H9 (cell line): Measurements from ENCODE around the gene ZNF70. TPM values are rescaled to one million over a fixed set of nuclear protein-coding genes. Genes with fewer than 3 reads are reported as not detected.

Experiments
- DNase-seq: peaks from one replicate; pipeline ENCODE4 v3.0.0-alpha.2; 2017
- H2AFZ ChIP-seq: one replicate; pipeline ENCODE4 v1.6.1; 2013; ENCODE audit warnings: mild to moderate bottlenecking, low read length, control low read depth, moderate library complexity
- H2AK5ac ChIP-seq: 2 replicates; pipeline ENCODE4 v1.6.1; 2013; ENCODE audit warnings: low read length, control low read depth, mixed read lengths; ENCODE audit not compliant: insufficient read length
- H2BK120ac ChIP-seq: one replicate; pipeline ENCODE4 v1.6.1; 2013; ENCODE audit warnings: low read depth, mild to moderate bottlenecking, low read length, control low read depth, inconsistent platforms; ENCODE audit not compliant: poor library complexity, severe bottlenecking
- H2BK12ac ChIP-seq: 2 replicates; pipeline ENCODE4 v1.6.1; 2013; ENCODE audit warnings: low read length, control low read depth, mixed read lengths, low read depth; ENCODE audit not compliant: insufficient read length
- H2BK15ac ChIP-seq: 2 replicates; pipeline ENCODE4 v1.6.1; 2013; ENCODE audit warnings: low read depth, low read length, control low read depth
- H2BK20ac ChIP-seq: one replicate; pipeline ENCODE4 v1.6.1; 2013; ENCODE audit warnings: low read depth, mild to moderate bottlenecking, low read length, control low read depth, inconsistent platforms; ENCODE audit not compliant: poor library complexity, severe bottlenecking
- H2BK5ac ChIP-seq: 2 replicates; pipeline ENCODE4 v1.6.1; 2013; ENCODE audit warnings: low read length, control low read depth, mixed read lengths; ENCODE audit not compliant: insufficient read length
- H3K14ac ChIP-seq: 2 replicates; pipeline ENCODE4 v1.6.1; 2013; ENCODE audit warnings: low read length, control low read depth; ENCODE audit not compliant: insufficient read depth
- H3K18ac ChIP-seq: 2 replicates; pipeline ENCODE4 v1.6.1; 2013; ENCODE audit warnings: low read depth, mild to moderate bottlenecking, mixed read lengths, low read length, control low read depth; ENCODE audit not compliant: insufficient read length
- H3K23ac ChIP-seq: 2 replicates; pipeline ENCODE4 v1.6.1; 2013; ENCODE audit warnings: low read length, control low read depth, mixed read lengths, low read depth; ENCODE audit not compliant: insufficient read length
- H3K23me2 ChIP-seq: 2 replicates; pipeline ENCODE4 v1.6.1; 2013; ENCODE audit warnings: low read depth, mild to moderate bottlenecking, mixed read lengths, low read length, control low read depth; ENCODE audit not compliant: insufficient read length, poor library complexity, severe bottlenecking
- H3K27ac ChIP-seq: 2 replicates; pipeline ENCODE4 v1.5.1; 2013; ENCODE audit warnings: low read length, control low read depth, mixed read lengths, low read depth; ENCODE audit not compliant: insufficient read length
- H3K27me3 ChIP-seq: 2 replicates; pipeline ENCODE4 v1.6.1; 2013; ENCODE audit warnings: low read length, control low read depth, inconsistent platforms; ENCODE audit not compliant: insufficient read depth
- H3K4ac ChIP-seq: 2 replicates; pipeline ENCODE4 v1.6.1; 2013; ENCODE audit warnings: low read depth, mild to moderate bottlenecking, control low read depth, inconsistent platforms, low read length, moderate library complexity
- H3K4me1 ChIP-seq: 2 replicates; pipeline ENCODE4 v1.6.1; 2013; ENCODE audit warnings: low read length, control low read depth, inconsistent platforms; ENCODE audit not compliant: insufficient read depth
- H3K4me2 ChIP-seq: 2 replicates; pipeline ENCODE4 v1.6.1; 2013; ENCODE audit warnings: low read length, control low read depth, mixed read lengths; ENCODE audit not compliant: insufficient read length, insufficient read depth
- H3K56ac ChIP-seq: 2 replicates; pipeline ENCODE4 v1.6.1; 2013; ENCODE audit warnings: low read depth, mild to moderate bottlenecking, mixed read lengths, low read length, control low read depth; ENCODE audit not compliant: insufficient read length
- H3K79me1 ChIP-seq: 2 replicates; pipeline ENCODE4 v1.6.1; 2013; ENCODE audit warnings: low read depth, mild to moderate bottlenecking, moderate library complexity, low read length, control low read depth, inconsistent platforms; ENCODE audit not compliant: insufficient read depth, poor library complexity, severe bottlenecking
- H3K79me2 ChIP-seq: 2 replicates; pipeline ENCODE4 v1.6.1; 2013; ENCODE audit warnings: low read length, control low read depth, inconsistent platforms; ENCODE audit not compliant: insufficient read depth
- H3K9ac ChIP-seq: 2 replicates; pipeline ENCODE4 v1.6.1; 2013; ENCODE audit warnings: low read length, control low read depth, mixed read lengths; ENCODE audit not compliant: insufficient read length; ENCODE audit errors: extremely low read depth
- H3K9me3 ChIP-seq: one replicate; pipeline ENCODE4 v1.6.1; 2013; ENCODE audit warnings: low read depth, low read length, inconsistent platforms; ENCODE audit not compliant: control insufficient read depth
- H3T11ph ChIP-seq: one replicate; pipeline ENCODE4 v1.6.1; 2013; ENCODE audit warnings: mild to moderate bottlenecking, low read length, control low read depth, inconsistent platforms
- H4K20me1 ChIP-seq: one replicate; pipeline ENCODE4 v1.6.1; 2013; ENCODE audit not compliant: control insufficient read depth, insufficient read length, insufficient read depth
- H4K5ac ChIP-seq: 2 replicates; pipeline ENCODE4 v1.6.1; 2013; ENCODE audit warnings: low read depth, mild to moderate bottlenecking, mixed read lengths, low read length, control low read depth; ENCODE audit not compliant: insufficient read length
- H4K8ac ChIP-seq: replicated peaks from 2 replicates; pipeline ENCODE4 v1.6.1; 2013; ENCODE audit warnings: low read length, control low read depth, mixed read lengths, low read depth; ENCODE audit not compliant: insufficient read length
- H4K91ac ChIP-seq: 2 replicates; pipeline ENCODE4 v1.6.1; 2013; ENCODE audit warnings: low read depth, mild to moderate bottlenecking, moderate library complexity, mixed read lengths, low read length, control low read depth; ENCODE audit not compliant: insufficient read length
- H3K27ac Mint-ChIP-seq, 3 experiments: 2 replicates in 2 of 3; 3 replicates in 1 of 3; pipeline ENCODE4 v1.8.0; 2020 to 2021; ENCODE audit warnings: mixed read lengths in 3 of 3, mild to moderate bottlenecking in 1 of 3, moderate library complexity in 1 of 3
- H3K27me3 Mint-ChIP-seq: 2 replicates; pipeline ENCODE4 v1.8.0; 2021; ENCODE audit warnings: low read depth, mild to moderate bottlenecking, moderate library complexity, mixed read lengths
- H3K36me3 Mint-ChIP-seq, 3 experiments: 2 replicates in 2 of 3; 3 replicates in 1 of 3; pipeline ENCODE4 v1.8.0; 2020 to 2021; ENCODE audit warnings: low read depth in 3 of 3, mixed read lengths in 3 of 3; ENCODE audit not compliant: insufficient read depth in 1 of 3
- H3K4me1 Mint-ChIP-seq, 2 experiments: 2 replicates each; pipeline ENCODE4 v1.8.0; 2020; ENCODE audit warnings: mixed read lengths in 2 of 2
- H3K4me3 Mint-ChIP-seq, 2 experiments: 2 replicates in 1 of 2; 3 replicates in 1 of 2; pipeline ENCODE4 v1.8.0; 2020 to 2021; ENCODE audit warnings: mild to moderate bottlenecking in 2 of 2, mixed read lengths in 2 of 2, moderate library complexity in 1 of 2
- H3K9me3 Mint-ChIP-seq, 2 experiments: 2 replicates in 1 of 2; 3 replicates in 1 of 2; pipeline ENCODE4 v1.8.0; 2020; ENCODE audit warnings: mild to moderate bottlenecking in 2 of 2, mixed read lengths in 2 of 2, moderate library complexity in 1 of 2
- WGBS: extraction: QIAGEN DNeasy Blood & Tissue Kit; methylation state at CpG from one replicate; pipeline ENCODE4 v1.1.7; 2013; ENCODE audit warnings: missing lambda C conversion rate, low lambda C conversion rate, mixed read lengths; ENCODE audit not compliant: insufficient read length; ENCODE audit errors: extremely low coverage; 5-methylcytosine and 5-hydroxymethylcytosine counted together
- total RNA-seq: library from RNA; stranded (reverse); gene quantifications from 2 replicates; pipeline ENCODE4 v1.2.1, GENCODE V29; 2021
- TF ChIP-seq, protein P1 (sequence below): fragments of 200-600 bp; sonication (generic); conservative IDR thresholded peaks from 3 replicates; pipeline ENCODE4 v1.8.0; 2021; ENCODE audit warnings: antibody characterized with exemption, mild to moderate bottlenecking

The ZNF70 gene
- total RNA-seq, 1 experiment from 2014 or later, result 3.5 TPM

- H2AK5ac ChIP-seq, result no peak overlapping the region
- Mint-ChIP-seq H3K4me3 (no peak overlapping the region), H3K36me3 (no peaks in the 10 kb centered on the region; a peak in 1 of 7 replicates), H3K27ac (no peak overlapping the region), H3K27me3 (no peaks in the 10 kb centered on the region), H3K9me3 (no peaks in the 10 kb centered on the region), H3K4me1 (peaks cover 16 to 21% of the 10 kb centered on the region in 2 experiments)
- H3K18ac ChIP-seq, result no peak overlapping the region
- H3K23ac ChIP-seq, result no peak overlapping the region
- no peak overlapping the region for H4K5ac ChIP-seq
- H2BK15ac ChIP-seq, result no peak overlapping the region
- no CpG with 5 or more reads among the region's 15 CpGs for WGBS
- no peak for DNase-seq
- no peak overlapping the region for H2BK120ac ChIP-seq
- no peak overlapping the region for H3T11ph ChIP-seq
- no peak overlapping the region for H3K27ac ChIP-seq
- no peaks in the 10 kb centered on the region for H4K20me1 ChIP-seq
- peaks cover 2% of the 10 kb centered on the region for H3K23me2 ChIP-seq
- H2BK12ac ChIP-seq, result no peak overlapping the region
- H3K56ac ChIP-seq, result no peak overlapping the region
- H4K91ac ChIP-seq, result no peak overlapping the region
- H3K9ac ChIP-seq, result no peak overlapping the region
- TF ChIP-seq, protein P1, sequence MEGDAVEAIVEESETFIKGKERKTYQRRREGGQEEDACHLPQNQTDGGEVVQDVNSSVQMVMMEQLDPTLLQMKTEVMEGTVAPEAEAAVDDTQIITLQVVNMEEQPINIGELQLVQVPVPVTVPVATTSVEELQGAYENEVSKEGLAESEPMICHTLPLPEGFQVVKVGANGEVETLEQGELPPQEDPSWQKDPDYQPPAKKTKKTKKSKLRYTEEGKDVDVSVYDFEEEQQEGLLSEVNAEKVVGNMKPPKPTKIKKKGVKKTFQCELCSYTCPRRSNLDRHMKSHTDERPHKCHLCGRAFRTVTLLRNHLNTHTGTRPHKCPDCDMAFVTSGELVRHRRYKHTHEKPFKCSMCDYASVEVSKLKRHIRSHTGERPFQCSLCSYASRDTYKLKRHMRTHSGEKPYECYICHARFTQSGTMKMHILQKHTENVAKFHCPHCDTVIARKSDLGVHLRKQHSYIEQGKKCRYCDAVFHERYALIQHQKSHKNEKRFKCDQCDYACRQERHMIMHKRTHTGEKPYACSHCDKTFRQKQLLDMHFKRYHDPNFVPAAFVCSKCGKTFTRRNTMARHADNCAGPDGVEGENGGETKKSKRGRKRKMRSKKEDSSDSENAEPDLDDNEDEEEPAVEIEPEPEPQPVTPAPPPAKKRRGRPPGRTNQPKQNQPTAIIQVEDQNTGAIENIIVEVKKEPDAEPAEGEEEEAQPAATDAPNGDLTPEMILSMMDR, result no peak
- no peak overlapping the region for H3K14ac ChIP-seq
- no peak overlapping the region for H2BK20ac ChIP-seq
- no peak overlapping the region for H4K8ac ChIP-seq
- no peaks in the 10 kb centered on the region for H3K9me3 ChIP-seq
- H3K4me2 ChIP-seq, result no peak overlapping the region
- H3K4me1 ChIP-seq, result peaks cover under 1% of the 10 kb centered on the region; the same call in 1 of the 2 replicates
- H3K27me3 ChIP-seq, result no peaks in the 10 kb centered on the region
- no peak overlapping the region for H2AFZ ChIP-seq
- H2BK5ac ChIP-seq, result no peak overlapping the region
- no peak overlapping the region for H3K4ac ChIP-seq
- H3K79me2 ChIP-seq, result peaks cover 7% of the 10 kb centered on the region; the same call in 1 of the 2 replicates
- no peaks in the 10 kb centered on the region for H3K79me1 ChIP-seq
Measured at GRCh38 chr22:23783265-23784150, 32.6 kb upstream of the ZNF70 start.
